CD4-positive, alpha-beta T cell treated with Interleukin-4 for 4 hours (primary cell): ENCODE results near the gene MINDY4B.
"Not testable (repeated sequence)": the region's sequence is repeated elsewhere in the genome, so short reads cannot be mapped to it uniquely, and the experiment has no call there.

Experiments used
- DNase-seq: peaks from one replicate; pipeline ENCODE4 v3.0.0-alpha.2; 2020

The MINDY4B gene

GRCh38 chr3:150898046-150898754 is 7.0 kb downstream of the MINDY4B start:
- no peak for DNase-seq

DNA sequence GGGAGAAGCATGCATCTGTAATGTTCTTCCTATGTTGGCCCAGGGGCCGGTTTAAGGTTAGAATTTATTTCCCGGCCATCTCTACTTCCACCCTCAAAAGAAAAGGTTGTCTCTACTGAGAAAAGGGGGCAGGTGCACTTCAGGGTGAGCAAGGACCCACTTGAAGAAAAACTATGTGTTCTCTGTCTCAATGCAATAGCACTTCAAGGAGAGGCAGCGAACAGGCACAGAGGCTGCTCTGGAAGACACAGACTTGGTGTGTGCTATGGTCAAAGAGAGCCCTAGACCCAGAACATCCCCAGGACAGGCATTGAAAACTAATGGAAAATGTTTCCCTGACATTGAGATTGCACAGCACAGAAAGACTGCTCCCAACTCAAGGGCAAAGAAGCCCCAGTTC is 7.6 kb downstream of the MINDY4B start:
- no peak for DNase-seq

- no peak for DNase-seq
Measured at GRCh38 chr3:150890831-150891230, 14.4 kb downstream of the MINDY4B start.

DNA sequence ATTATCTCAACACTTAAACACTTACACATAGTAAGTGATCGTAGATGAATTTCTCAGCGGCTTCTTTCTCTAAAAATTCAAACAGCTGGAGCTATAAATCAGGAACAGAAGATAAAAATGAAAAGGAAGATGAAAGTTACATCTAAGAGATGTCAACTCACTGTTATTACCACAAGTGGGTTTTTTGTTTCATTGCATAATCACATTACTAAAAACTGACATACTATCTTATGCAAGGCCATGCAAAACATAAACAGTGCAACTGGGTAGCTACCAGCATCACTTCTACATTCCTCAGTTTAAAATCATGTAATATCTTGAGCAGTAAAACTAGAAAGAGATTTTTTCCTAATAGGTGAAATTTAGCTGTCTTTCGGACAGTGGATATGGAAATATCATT is 14.9 kb downstream of the MINDY4B start:
- no peak for DNase-seq

GRCh38 chr3:150889106-150889505 is 16.1 kb downstream of the MINDY4B start:
- no peak for DNase-seq

GRCh38 chr3:150887031-150887430 is 18.2 kb downstream of the MINDY4B start:
- DNase-seq: no peak

DNA sequence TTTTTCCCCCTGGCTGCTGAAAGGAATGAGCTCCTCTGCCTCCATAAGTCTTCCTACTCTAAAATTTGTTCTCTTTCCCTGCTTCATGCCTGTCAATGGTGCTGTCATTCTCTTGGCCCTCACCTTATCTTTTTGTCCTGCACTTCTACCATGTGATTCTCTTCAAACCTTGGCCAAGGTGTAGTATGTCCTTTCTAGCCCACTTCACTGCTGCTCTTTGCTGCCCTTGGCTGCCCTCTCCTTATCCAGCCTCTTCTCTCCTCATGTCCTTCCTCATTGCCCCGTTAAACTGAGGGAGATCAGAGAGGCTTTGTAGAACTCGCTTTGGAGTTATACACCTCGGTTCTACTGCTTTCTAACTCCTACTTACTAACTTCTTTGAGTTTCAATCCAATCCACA is 19.7 kb downstream of the MINDY4B start:
- no peak for DNase-seq

GRCh38 chr3:150878996-150879575 is 26.2 kb downstream of the MINDY4B start:
- no peak for DNase-seq

DNA sequence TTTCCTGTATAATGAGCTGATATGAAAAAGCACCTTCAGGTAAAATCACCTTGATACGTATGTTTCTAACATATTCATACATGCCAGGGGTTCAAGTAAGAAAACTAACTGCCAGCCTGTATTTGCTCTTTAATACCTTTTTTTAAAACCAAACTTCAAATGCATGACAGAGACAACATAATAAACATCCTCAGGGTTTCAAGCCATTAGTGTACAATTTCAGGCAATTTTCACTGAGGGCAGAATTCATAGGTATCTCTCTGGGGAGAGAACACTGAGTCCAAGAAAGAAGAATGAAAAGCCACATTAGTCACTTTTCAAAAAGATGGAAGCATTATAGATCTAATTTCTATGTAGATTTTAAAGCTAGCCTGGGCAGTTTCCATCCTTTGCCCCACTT is 26.9 kb downstream of the MINDY4B start:
- no peak for DNase-seq

DNA sequence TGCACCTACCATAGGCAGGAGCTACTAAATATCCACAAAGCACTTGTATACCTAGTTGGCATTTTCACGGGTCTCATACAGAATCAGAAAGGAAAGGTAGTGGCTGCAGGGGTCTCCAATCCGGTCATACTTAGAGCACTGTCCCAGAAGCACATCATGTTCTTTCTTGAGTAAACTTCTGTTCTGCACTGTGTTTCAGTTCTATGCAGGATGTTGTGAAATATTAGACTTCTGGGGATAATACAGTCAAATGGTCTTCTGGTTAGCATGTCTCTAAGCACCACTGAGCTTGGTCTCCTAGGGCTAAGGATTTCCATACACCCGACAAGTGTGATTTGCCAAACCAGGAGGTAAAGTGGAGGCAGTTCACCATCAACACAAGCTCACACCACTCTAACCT is 27.9 kb downstream of the MINDY4B start:
- no peak for DNase-seq

DNA sequence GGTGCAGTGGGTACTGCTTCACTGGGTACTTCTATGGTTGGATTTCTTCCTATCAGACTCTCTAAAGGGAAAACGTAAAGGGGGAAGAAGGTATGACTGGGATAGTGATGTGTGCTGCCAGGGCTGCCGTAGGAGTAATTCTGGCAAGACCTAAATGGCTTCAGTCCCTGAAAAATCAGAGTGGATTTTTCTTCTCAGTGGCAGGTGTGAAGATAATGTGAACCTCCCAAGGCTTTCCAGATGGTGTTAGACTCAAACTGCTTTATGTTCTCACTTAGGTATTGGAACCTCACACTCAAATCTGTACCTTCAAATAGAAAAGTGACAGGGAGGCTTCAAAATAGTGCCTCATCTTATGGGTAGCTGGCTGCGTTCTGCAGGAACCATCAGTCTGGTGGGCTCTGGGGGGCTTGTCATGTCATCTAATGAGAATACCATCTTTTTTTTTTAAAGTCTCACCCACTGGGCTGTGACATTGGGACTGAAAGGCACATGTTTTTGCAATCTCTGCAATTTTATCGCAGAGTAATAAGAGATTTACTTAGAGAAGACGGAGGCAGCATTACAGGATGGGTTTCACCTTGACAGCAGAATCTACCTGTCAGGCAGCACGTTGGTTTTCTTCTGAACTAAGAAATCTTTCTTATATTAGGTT is 28.5 kb downstream of the MINDY4B start:
- no peak for DNase-seq

DNA sequence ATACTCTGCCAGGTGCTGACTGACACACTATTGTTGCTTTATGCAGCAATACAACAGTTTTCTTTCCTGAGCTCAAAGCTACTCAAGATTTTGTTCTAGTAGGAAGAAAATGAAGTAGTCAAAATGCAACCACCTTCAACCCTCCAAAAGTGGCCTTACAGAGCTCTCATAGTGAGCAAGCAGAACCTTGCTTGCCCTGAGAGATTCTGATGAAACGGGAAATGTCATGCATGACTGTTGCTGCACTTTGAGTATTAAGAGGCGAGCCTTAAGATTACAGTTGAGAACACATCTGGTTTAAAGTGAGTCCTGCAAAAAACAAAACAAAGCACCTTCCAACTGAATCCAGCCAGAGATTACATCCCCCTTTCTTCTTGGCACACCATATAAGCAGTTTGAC is 29.7 kb downstream of the MINDY4B start:
- no peak for DNase-seq

DNA sequence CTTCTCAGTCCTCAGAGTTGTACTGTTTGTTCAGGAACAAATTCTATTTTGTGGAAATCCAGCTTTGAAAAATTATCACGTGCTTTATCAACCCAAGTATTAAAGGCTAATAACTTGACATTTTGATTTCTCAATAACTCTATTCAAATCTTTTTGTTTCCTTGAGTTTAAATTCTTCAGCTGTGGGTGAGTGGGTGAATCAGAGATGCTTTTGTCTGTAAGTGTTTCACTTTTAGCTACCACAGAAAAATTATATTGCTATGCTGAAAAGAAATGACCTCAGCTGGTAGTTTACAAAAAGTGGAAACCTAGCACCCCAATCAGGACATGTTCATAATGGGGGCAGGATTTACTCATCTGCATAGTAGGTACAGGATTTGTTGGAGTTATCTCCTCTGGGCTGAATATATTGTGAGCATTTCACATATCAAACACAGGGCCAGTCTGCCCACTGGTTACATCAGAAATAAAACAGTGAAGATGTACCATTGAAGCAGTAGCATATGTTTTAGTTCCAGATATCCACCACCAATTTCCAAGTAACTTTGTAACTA is 30.5 kb downstream of the MINDY4B start:
- no peak for DNase-seq

DNA sequence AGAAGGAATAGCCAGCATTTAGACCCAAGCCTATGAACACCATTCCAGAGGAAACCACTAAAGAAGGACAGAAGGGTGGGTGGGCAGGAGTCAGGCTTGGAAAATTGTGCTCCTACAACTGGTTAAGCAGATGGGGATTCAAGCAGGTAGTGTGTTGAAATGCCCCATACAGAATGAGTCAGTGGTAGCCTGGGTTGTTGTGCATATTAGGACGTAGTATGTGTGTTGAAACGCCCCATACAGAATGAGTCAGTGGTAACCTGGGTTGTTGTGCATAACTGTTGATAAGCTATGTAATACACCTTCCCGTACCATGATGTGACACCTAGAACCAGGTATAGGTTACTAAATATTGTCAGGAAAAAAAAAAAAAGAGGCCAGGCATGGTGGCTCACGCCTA is 34.0 kb downstream of the MINDY4B start:
- no peak for DNase-seq

GRCh38 chr3:150870406-150870805 is 34.8 kb downstream of the MINDY4B start:
- no peak for DNase-seq

- DNase-seq: no peak
Measured at GRCh38 chr3:150868282-150868681, 37.0 kb downstream of the MINDY4B start.

- DNase-seq: no peak
Measured at GRCh38 chr3:150867434-150867833, 37.8 kb downstream of the MINDY4B start.

GRCh38 chr3:150863921-150864320 is 41.3 kb downstream of the MINDY4B start:
- DNase-seq: not testable (repeated sequence)

DNA sequence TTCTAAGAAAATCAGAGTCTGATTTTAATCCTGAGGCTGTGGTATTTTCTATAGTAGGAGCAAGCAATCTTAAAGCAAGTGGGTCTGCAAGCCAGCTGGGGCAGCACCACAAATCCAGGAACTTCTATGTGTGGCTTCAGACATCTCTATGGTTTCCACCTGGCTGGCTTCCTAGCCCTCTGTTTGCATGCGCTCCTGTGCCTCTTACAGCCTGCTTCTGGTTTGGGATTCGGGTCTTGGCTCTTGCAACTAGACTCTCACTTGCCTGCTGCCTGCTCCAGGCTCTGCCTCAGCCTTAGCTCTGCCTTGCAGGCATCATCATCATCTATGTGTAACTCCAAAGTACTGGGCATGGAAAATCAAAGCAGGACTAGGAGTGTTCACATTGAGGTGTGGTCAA is 43.4 kb downstream of the MINDY4B start:
- DNase-seq: no peak

GRCh38 chr3:150857936-150858335 is 47.3 kb downstream of the MINDY4B start:
- not testable (repeated sequence) for DNase-seq

DNA sequence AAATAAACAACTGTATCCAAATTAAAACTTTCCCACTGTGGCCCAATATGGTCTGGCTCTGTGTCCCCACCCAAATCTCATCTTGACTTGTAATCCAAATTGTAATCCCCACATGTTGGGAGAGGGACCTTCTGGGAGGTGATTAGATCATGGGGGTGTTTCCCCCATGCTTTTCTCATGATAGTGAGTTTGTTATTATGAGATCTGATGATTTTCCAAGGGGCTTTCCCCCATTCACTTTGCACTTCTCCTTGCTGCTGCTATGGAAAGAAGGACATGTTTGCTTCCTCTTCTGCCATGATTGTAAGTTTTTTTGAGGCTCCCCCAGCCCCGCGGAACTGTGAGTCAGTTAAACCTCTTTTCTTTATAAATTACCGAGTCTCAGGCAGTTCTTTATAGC is 55.0 kb downstream of the MINDY4B start:
- no peak for DNase-seq

DNA sequence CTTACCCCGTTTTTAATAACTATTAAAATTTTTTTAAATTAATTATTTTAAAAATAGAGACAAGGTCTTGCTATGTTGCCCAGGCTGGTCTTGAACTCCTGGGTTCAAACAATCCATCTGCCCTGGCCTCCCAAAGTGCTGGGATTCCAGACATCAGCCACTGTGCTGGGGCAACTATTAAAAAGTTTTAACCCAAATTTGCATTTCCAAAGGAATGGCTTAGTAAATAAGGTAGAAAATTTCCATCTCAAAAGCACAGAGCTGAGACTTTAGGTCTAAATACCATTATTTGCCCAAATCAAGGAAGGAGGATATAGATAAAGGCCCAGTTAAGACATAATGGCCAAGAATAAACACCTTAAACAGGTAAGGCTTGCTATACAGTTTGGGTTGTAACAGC is 56.4 kb downstream of the MINDY4B start:
- DNase-seq: no peak

- no peak for DNase-seq
Measured at GRCh38 chr3:150847433-150847832, 57.8 kb downstream of the MINDY4B start.

- DNase-seq: no peak
Measured at GRCh38 chr3:150844484-150844883, 60.8 kb downstream of the MINDY4B start.
